Neutrophil (primary cell): ENCODE results near the gene ASPN.

Source experiments
- H3K27ac ChIP-seq: fragments of 200-600 bp; sonication (generic); 2 replicates; pipeline ENCODE4 v1.5.1; 2016; ENCODE audit warnings: mild to moderate bottlenecking, moderate library complexity
- H3K27me3 ChIP-seq: fragments of 200-600 bp; sonication (generic); 2 replicates; pipeline ENCODE4 v1.6.0; 2016; ENCODE audit warnings: mild to moderate bottlenecking
- H3K36me3 ChIP-seq: fragments of 200-600 bp; sonication (generic); 2 replicates; pipeline ENCODE4 v1.5.1; 2017
- H3K4me1 ChIP-seq, 2 experiments: fragments of 200-600 bp in 1 of 2; sonication (generic) in 1 of 2; 1 replicate in 1 of 2; 2 replicates in 1 of 2; pipeline versions ENCODE4 v1.5.1 to v1.6.1; 2013 to 2016; ENCODE audit warnings: low read depth in 1 of 2, low read length in 1 of 2, mild to moderate bottlenecking in 1 of 2, moderate library complexity in 1 of 2; ENCODE audit not compliant: control insufficient read depth in 1 of 2, insufficient read depth in 1 of 2
- H3K4me3 ChIP-seq, 2 experiments: fragments of 200-600 bp in 1 of 2; sonication (generic) in 1 of 2; 1 replicate in 1 of 2; 2 replicates in 1 of 2; pipeline ENCODE4 v1.5.1; 2013 to 2016; ENCODE audit warnings: low read depth in 1 of 2, low read length in 1 of 2, mild to moderate bottlenecking in 1 of 2, moderate library complexity in 1 of 2
- H3K9me3 ChIP-seq: fragments of 200-600 bp; sonication (generic); 2 replicates; pipeline ENCODE4 v1.5.1; 2016
- CTCF ChIP-seq: fragments of 200-600 bp; sonication (generic); IDR thresholded peaks from 2 replicates; pipeline ENCODE4 v1.5.1; 2016; ENCODE audit warnings: antibody characterized with exemption

The ASPN gene

GRCh38 chr9:92438900-92439526 lies 43.3 kb downstream of the ASPN start:
- H3K9me3 ChIP-seq = no peaks in the 10 kb centered on the region
- H3K4me3 ChIP-seq = no peak overlapping the region
- H3K4me1 ChIP-seq = no peaks in the 10 kb centered on the region
- no peaks in the 10 kb centered on the region for H3K27me3 ChIP-seq
- H3K27ac ChIP-seq = no peak overlapping the region
- TF ChIP-seq CTCF = no peak
- H3K36me3 ChIP-seq = no peaks in the 10 kb centered on the region

DNA sequence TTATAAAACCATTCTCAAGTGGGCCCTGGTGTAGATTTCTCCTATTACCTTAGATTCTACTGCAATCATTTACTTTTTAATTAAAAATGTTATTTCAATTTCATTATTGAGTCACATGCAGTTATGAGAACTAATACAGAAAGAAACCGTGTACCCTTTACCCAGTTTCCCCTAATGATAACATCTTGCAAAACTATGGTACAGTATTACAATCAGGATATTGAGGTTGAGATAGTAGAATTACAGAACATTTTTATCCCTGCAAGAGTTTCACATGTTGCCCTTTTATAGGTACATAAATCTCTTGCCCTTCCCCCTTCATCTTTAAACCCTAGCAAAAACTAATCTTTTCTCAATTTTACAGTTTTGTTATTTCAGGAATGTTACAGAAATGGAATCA lies 47.0 kb downstream of the ASPN start:
- Histone ChIP-seq H3K27ac (no peak overlapping the region), H3K4me1 (no peaks in the 10 kb centered on the region), H3K4me3 (no peak overlapping the region), H3K36me3 (no peaks in the 10 kb centered on the region), H3K9me3 (no peaks in the 10 kb centered on the region), H3K27me3 (no peaks in the 10 kb centered on the region)
- no peak for TF ChIP-seq CTCF

GRCh38 chr9:92432972-92433548 lies 49.2 kb downstream of the ASPN start:
- no peaks in the 10 kb centered on the region for H3K9me3 ChIP-seq
- no peaks in the 10 kb centered on the region for H3K36me3 ChIP-seq
- H3K4me1 ChIP-seq = no peaks in the 10 kb centered on the region
- no peaks in the 10 kb centered on the region for H3K27me3 ChIP-seq
- H3K4me3 ChIP-seq = no peak overlapping the region
- H3K27ac ChIP-seq = no peak overlapping the region
- no peak for TF ChIP-seq CTCF

- Histone ChIP-seq H3K36me3 (no peaks in the 10 kb centered on the region), H3K27me3 (no peaks in the 10 kb centered on the region), H3K9me3 (no peaks in the 10 kb centered on the region), H3K4me1 (no peaks in the 10 kb centered on the region), H3K4me3 (no peak overlapping the region), H3K27ac (no peak overlapping the region)
- TF ChIP-seq CTCF = no peak
These were observed 50.0 kb downstream of the ASPN start for GRCh38 chr9:92432350-92432749.

DNA sequence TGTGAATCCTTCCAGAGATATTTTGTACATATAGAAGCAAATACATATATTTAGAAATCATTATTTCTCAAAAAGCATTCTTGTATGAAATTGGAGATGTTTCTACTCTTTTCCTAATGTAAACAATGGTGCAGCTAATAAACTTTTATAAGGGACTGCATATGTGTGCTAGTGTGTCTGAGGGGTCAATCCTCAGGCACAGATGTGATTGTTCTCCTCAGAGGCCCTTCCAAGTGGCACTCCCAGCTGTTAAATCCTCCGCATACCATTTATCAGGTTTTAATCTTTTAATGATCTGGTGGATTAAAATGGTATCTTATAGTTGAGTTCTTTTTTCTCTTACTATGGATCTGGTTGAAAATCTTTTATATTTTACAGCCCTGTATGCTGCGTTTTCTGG lies 52.5 kb downstream of the ASPN start:
- H3K4me3 ChIP-seq = no peak overlapping the region
- no peak for TF ChIP-seq CTCF
- no peaks in the 10 kb centered on the region for H3K9me3 ChIP-seq
- no peaks in the 10 kb centered on the region for H3K36me3 ChIP-seq
- H3K27ac ChIP-seq = no peak overlapping the region
- no peaks in the 10 kb centered on the region for H3K27me3 ChIP-seq
- no peaks in the 10 kb centered on the region for H3K4me1 ChIP-seq
